Neuronal stem cell (in vitro differentiated cells): ENCODE results near the gene SYTL2.

Experiments
- DNase-seq: peaks from one replicate; pipeline ENCODE4 v3.0.0-alpha.2; 2013; ENCODE audit warnings: low spot score
- H2AFZ ChIP-seq: one replicate; pipeline ENCODE4 v1.6.1; 2013; ENCODE audit warnings: mild to moderate bottlenecking, low read length, inconsistent platforms
- H2AK5ac ChIP-seq: 2 replicates; pipeline ENCODE4 v1.6.1; 2013; ENCODE audit warnings: low read depth, mild to moderate bottlenecking, inconsistent platforms, low read length, moderate library complexity, mixed read lengths
- H2BK120ac ChIP-seq: 2 replicates; pipeline ENCODE4 v1.6.1; 2013; ENCODE audit warnings: low read depth, mild to moderate bottlenecking, inconsistent platforms, low read length, moderate library complexity, mixed read lengths
- H2BK12ac ChIP-seq: one replicate; pipeline ENCODE4 v1.6.1; 2013; ENCODE audit warnings: low read length, inconsistent platforms
- H2BK15ac ChIP-seq: 2 replicates; pipeline ENCODE4 v1.6.1; 2013; ENCODE audit warnings: mild to moderate bottlenecking, low read length, inconsistent platforms, mixed read lengths
- H2BK5ac ChIP-seq: one replicate; pipeline ENCODE4 v1.6.1; 2013; ENCODE audit warnings: inconsistent platforms, mild to moderate bottlenecking, low read length, moderate library complexity
- H3K14ac ChIP-seq: one replicate; pipeline ENCODE4 v1.6.1; 2013; ENCODE audit warnings: low read length, inconsistent platforms
- H3K18ac ChIP-seq: 2 replicates; pipeline ENCODE4 v1.6.1; 2013; ENCODE audit warnings: low read length, inconsistent platforms
- H3K23ac ChIP-seq: 2 replicates; pipeline ENCODE4 v1.6.1; 2013; ENCODE audit warnings: low read depth, mild to moderate bottlenecking, mixed read lengths, low read length, inconsistent platforms; ENCODE audit not compliant: poor library complexity
- H3K27ac ChIP-seq: replicated peaks from 3 replicates; pipeline ENCODE4 v1.5.1; 2013; ENCODE audit warnings: low read length, inconsistent platforms
- H3K27me3 ChIP-seq, 3 experiments: 2 replicates each; pipeline ENCODE4 v1.6.1; 2013; ENCODE audit warnings: low read length in 3 of 3, mild to moderate bottlenecking in 2 of 3, inconsistent platforms in 1 of 3, low read depth in 1 of 3, mixed read lengths in 1 of 3, moderate library complexity in 1 of 3; ENCODE audit not compliant: control insufficient read depth in 3 of 3, insufficient read depth in 3 of 3
- H3K36me3 ChIP-seq, 2 donors: replicated peaks in 1 of 2; 2 replicates each; pipeline ENCODE4 v1.6.1; 2013; ENCODE audit warnings: low read length in 2 of 2; ENCODE audit not compliant: control insufficient read depth in 2 of 2, insufficient read depth in 2 of 2
- H3K4ac ChIP-seq: 2 replicates; pipeline ENCODE4 v1.6.1; 2013; ENCODE audit warnings: inconsistent platforms, mild to moderate bottlenecking, low read length, moderate library complexity
- H3K4me1 ChIP-seq, 2 donors: 1 replicate in 1 of 2; 2 replicates in 1 of 2; pipeline ENCODE4 v1.6.1; 2013; ENCODE audit warnings: low read length in 2 of 2, low read depth in 1 of 2; ENCODE audit not compliant: control insufficient read depth in 2 of 2, insufficient read depth in 1 of 2
- H3K4me2 ChIP-seq: one replicate; pipeline ENCODE4 v1.6.1; 2013; ENCODE audit warnings: mild to moderate bottlenecking, low read length, inconsistent platforms; ENCODE audit not compliant: insufficient read depth, poor library complexity, severe bottlenecking
- H3K4me3 ChIP-seq, 2 donors: 2 replicates each; pipeline ENCODE4 v1.5.1; 2013; ENCODE audit warnings: low read length in 2 of 2, mild to moderate bottlenecking in 2 of 2, inconsistent platforms in 1 of 2, moderate library complexity in 1 of 2
- H3K79me1 ChIP-seq: one replicate; pipeline ENCODE4 v1.6.1; 2013; ENCODE audit warnings: low read depth, mild to moderate bottlenecking, inconsistent platforms, low read length, moderate library complexity
- H3K9ac ChIP-seq: one replicate; pipeline ENCODE4 v1.6.1; 2013; ENCODE audit warnings: mild to moderate bottlenecking, low read depth, low read length, inconsistent platforms; ENCODE audit not compliant: poor library complexity
- H3K9me3 ChIP-seq, 2 donors: replicated peaks in 1 of 2; 2 replicates each; pipeline versions ENCODE3 to v1.6.1; 2013; ENCODE audit warnings: low read length in 2 of 2, mild to moderate bottlenecking in 2 of 2, inconsistent platforms in 1 of 2, low read depth in 1 of 2, mixed read lengths in 1 of 2, moderate library complexity in 1 of 2; ENCODE audit not compliant: control insufficient read depth in 2 of 2, insufficient read depth in 1 of 2
- H4K8ac ChIP-seq: one replicate; pipeline ENCODE4 v1.6.1; 2013; ENCODE audit warnings: low read depth, mild to moderate bottlenecking, inconsistent platforms, low read length, moderate library complexity
- H4K91ac ChIP-seq: one replicate; pipeline ENCODE4 v1.6.1; 2013; ENCODE audit warnings: low read length, low read depth, mild to moderate bottlenecking, inconsistent platforms; ENCODE audit not compliant: poor library complexity
- WGBS, 2 donors: extraction: QIAGEN DNeasy Blood & Tissue Kit; methylation state at CpG; one replicate each; pipeline ENCODE4 v1.1.7; 2013; ENCODE audit warnings: missing lambda C conversion rate in 2 of 2, mixed read lengths in 1 of 2; ENCODE audit not compliant: insufficient read length in 2 of 2, insufficient replicate concordance in 1 of 2; ENCODE audit errors: extremely low coverage in 2 of 2; 5-methylcytosine and 5-hydroxymethylcytosine counted together

Gene SYTL2

GRCh38 chr11:85787809-85788760 lies 22.9 kb downstream of the SYTL2 start:
- no peaks in the 10 kb centered on the region for H3K9me3 ChIP-seq
- no peak overlapping the region for H3K27ac ChIP-seq
- no peaks in the 10 kb centered on the region for H3K36me3 ChIP-seq
- no peak overlapping the region for H2BK120ac ChIP-seq
- no peak overlapping the region for H3K14ac ChIP-seq
- no peak overlapping the region for H3K4me2 ChIP-seq
- H2BK5ac ChIP-seq = no peak overlapping the region
- no peak for DNase-seq
- H2BK15ac ChIP-seq = no peak overlapping the region
- H3K4me1 ChIP-seq = no peaks in the 10 kb centered on the region
- no peak overlapping the region for H3K23ac ChIP-seq
- no CpG with 5 or more reads among the region's 3 CpGs for WGBS, 2 donors
- H2AFZ ChIP-seq = no peak overlapping the region
- H3K9ac ChIP-seq = no peak overlapping the region
- H3K4me3 ChIP-seq = no peak overlapping the region
- no peak overlapping the region for H3K18ac ChIP-seq
- no peak overlapping the region for H3K4ac ChIP-seq
- no peak overlapping the region for H4K91ac ChIP-seq
- no peaks in the 10 kb centered on the region for H3K79me1 ChIP-seq
- H2AK5ac ChIP-seq = no peak overlapping the region
- H3K27me3 ChIP-seq = no peaks in the 10 kb centered on the region
- no peak overlapping the region for H2BK12ac ChIP-seq
- H4K8ac ChIP-seq = no peak overlapping the region

- no peak for DNase-seq
- WGBS, 2 donors = no CpG with 5 or more reads among the region's 1 CpG
- H2AFZ ChIP-seq = no peak overlapping the region
- no peak overlapping the region for H3K18ac ChIP-seq
- no peak overlapping the region for H2BK5ac ChIP-seq
- H2AK5ac ChIP-seq = no peak overlapping the region
- no peak overlapping the region for H3K4me3 ChIP-seq
- no peak overlapping the region for H3K9ac ChIP-seq
- no peak overlapping the region for H2BK15ac ChIP-seq
- no peak overlapping the region for H3K4me2 ChIP-seq
- H3K9me3 ChIP-seq = no peaks in the 10 kb centered on the region
- H4K8ac ChIP-seq = no peak overlapping the region
- no peak overlapping the region for H3K4ac ChIP-seq
- no peaks in the 10 kb centered on the region for H3K27me3 ChIP-seq
- no peak overlapping the region for H2BK120ac ChIP-seq
- H4K91ac ChIP-seq = no peak overlapping the region
- no peak overlapping the region for H3K23ac ChIP-seq
- no peak overlapping the region for H3K14ac ChIP-seq
- H2BK12ac ChIP-seq = no peak overlapping the region
- H3K79me1 ChIP-seq = no peaks in the 10 kb centered on the region
- H3K4me1 ChIP-seq = no peaks in the 10 kb centered on the region
- no peak overlapping the region for H3K27ac ChIP-seq
- no peaks in the 10 kb centered on the region for H3K36me3 ChIP-seq
Measured at GRCh38 chr11:85787168-85787567, 23.8 kb downstream of the SYTL2 start.

GRCh38 chr11:85784480-85785265 lies 26.3 kb downstream of the SYTL2 start:
- H3K4me2 ChIP-seq = no peak overlapping the region

GRCh38 chr11:85783758-85784157 lies 27.2 kb downstream of the SYTL2 start:
- Histone ChIP-seq H3K79me1 (no peaks in the 10 kb centered on the region), H2BK120ac (no peak overlapping the region), H3K27ac (no peak overlapping the region), H2BK12ac (no peak overlapping the region), H4K91ac (no peak overlapping the region), H3K23ac (no peak overlapping the region), H3K9ac (no peak overlapping the region), H3K9me3 (peaks cover 0 to 2% of the 10 kb centered on the region in 2 donors), H3K4ac (no peak overlapping the region), H3K4me2 (no peak overlapping the region), H4K8ac (no peak overlapping the region), H2AK5ac (no peak overlapping the region), H3K27me3 (no peaks in the 10 kb centered on the region), H2BK5ac (no peak overlapping the region), H2BK15ac (no peak overlapping the region), H3K14ac (no peak overlapping the region), H3K18ac (no peak overlapping the region), H3K4me1 (peaks cover 0 to 4% of the 10 kb centered on the region in 2 donors), H2AFZ (no peak overlapping the region), H3K36me3 (no peaks in the 10 kb centered on the region), H3K4me3 (no peak overlapping the region)
- no CpG with 5 or more reads among the region's 1 CpG for WGBS, 2 donors
- DNase-seq = no peak

More at GRCh38 chr11:85784480-85785265, 26.3 kb downstream of the SYTL2 start:
- no peaks in the 10 kb centered on the region for H3K36me3 ChIP-seq
- no peak overlapping the region for H3K23ac ChIP-seq
- H2AK5ac ChIP-seq = no peak overlapping the region
- no CpG with 5 or more reads among the region's 6 CpGs for WGBS, 2 donors
- no peak overlapping the region for H4K91ac ChIP-seq
- no peak overlapping the region for H3K27ac ChIP-seq
- no peak overlapping the region for H3K9ac ChIP-seq
- peaks cover 0 to 4% of the 10 kb centered on the region in 2 donors for H3K4me1 ChIP-seq
- H2BK12ac ChIP-seq = no peak overlapping the region
- DNase-seq = no peak
- no peak overlapping the region for H2BK5ac ChIP-seq
- H3K27me3 ChIP-seq = no peaks in the 10 kb centered on the region
- H2BK15ac ChIP-seq = no peak overlapping the region
- H3K18ac ChIP-seq = no peak overlapping the region
- H2AFZ ChIP-seq = no peak overlapping the region
- peaks cover 0 to 2% of the 10 kb centered on the region in 2 donors for H3K9me3 ChIP-seq
- H3K4me3 ChIP-seq = no peak overlapping the region
- no peak overlapping the region for H2BK120ac ChIP-seq
- H3K79me1 ChIP-seq = no peaks in the 10 kb centered on the region
- H3K4ac ChIP-seq = no peak overlapping the region
- H3K14ac ChIP-seq = no peak overlapping the region
- no peak overlapping the region for H4K8ac ChIP-seq
